HepG2 (cell line): ENCODE data around the gene FNDC3B. TPM values are rescaled to one million over a fixed set of nuclear protein-coding genes. Genes with fewer than 3 reads are reported as not detected.
A peak's percentile ranks its signal among the peaks of the same experiment; 100 is the strongest.

Source experiments
- CBFB ChIP-seq: sonication (generic); formaldehyde crosslinking; IDR thresholded peaks from 2 replicates; pipeline ENCODE4 v1.4.0; 2020; ENCODE audit warnings: missing genetic modification reagents
- EP300 ChIP-seq, 3 experiments: sonication (generic) in 1 of 3; formaldehyde crosslinking in 1 of 3; IDR thresholded peaks; 2 replicates each; pipeline versions ENCODE4 v1.5.1 to v1.6.1; 2011 to 2020; ENCODE audit warnings: low read depth in 2 of 3, low read length in 2 of 3, borderline replicate concordance in 1 of 3, improper control_type of control experiment in 1 of 3, mild to moderate bottlenecking in 1 of 3, missing genetic modification reagents in 1 of 3, moderate library complexity in 1 of 3
- ESRRA ChIP-seq: sonication (generic); formaldehyde crosslinking; IDR thresholded peaks from 2 replicates; pipeline ENCODE4 v1.5.1; 2020; ENCODE audit warnings: mild to moderate bottlenecking, low read depth, missing genetic modification reagents
- FOXA3 ChIP-seq: IDR thresholded peaks from 2 replicates; pipeline ENCODE4 v1.6.1; 2016; ENCODE audit warnings: missing genetic modification reagents, missing compliant biosample characterization
- GATAD2A ChIP-seq: IDR thresholded peaks from 2 replicates; pipeline ENCODE4 v1.6.1; 2016
- KDM6A ChIP-seq: IDR thresholded peaks from 2 replicates; pipeline ENCODE4 v1.6.1; 2016; ENCODE audit warnings: low read depth
- PAX8 ChIP-seq: sonication (generic); formaldehyde crosslinking; IDR thresholded peaks from 2 replicates; pipeline ENCODE4 v1.8.0; 2022; ENCODE audit warnings: mild to moderate bottlenecking, missing genetic modification reagents, borderline replicate concordance
- REPIN1 ChIP-seq: sonication (generic); formaldehyde crosslinking; IDR thresholded peaks from 2 replicates; pipeline ENCODE4 v1.8.0; 2022; ENCODE audit warnings: missing genetic modification reagents, low read depth, mild to moderate bottlenecking, borderline replicate concordance
- SATB2 ChIP-seq: sonication (generic); formaldehyde crosslinking; IDR thresholded peaks from 2 replicates; pipeline ENCODE4 v1.5.0; 2020; ENCODE audit warnings: missing genetic modification reagents
- ZNF12 ChIP-seq: sonication (generic); formaldehyde crosslinking; IDR thresholded peaks from 2 replicates; pipeline ENCODE4 v1.5.0; 2020; ENCODE audit warnings: missing genetic modification reagents
- ZNF180 ChIP-seq: sonication (generic); formaldehyde crosslinking; IDR thresholded peaks from 2 replicates; pipeline ENCODE4 v1.4.0; 2020; ENCODE audit warnings: low read depth, missing genetic modification reagents, borderline replicate concordance
- polyA plus RNA-seq, 8 experiments: library from polyadenylated mRNA; depleted of rRNA in 3 of 8; stranded (reverse) in 7 of 8; unstranded in 1 of 8; fragments of >200 nt; fragmentation: Illumina TruSeq in 4 of 8; extraction: Trizol in 4 of 8; gene quantifications; 2 replicates each; pipeline versions ENCODE4 v1.2.1 to v1.2.3, GENCODE V29; 2011 to 2016; ENCODE audit warnings: low read depth in 4 of 8, missing spikeins in 1 of 8, mixed read lengths in 1 of 8; ENCODE audit not compliant: insufficient read depth in 1 of 8
- total RNA-seq, 5 experiments: library from RNA; depleted of rRNA; stranded (reverse); fragments of >200 nt; fragmentation: Illumina TruSeq; extraction: Trizol; gene quantifications; 2 replicates each; pipeline ENCODE4 v1.2.3, GENCODE V29; 2016; ENCODE audit warnings: low read depth in 1 of 5
- TF ChIP-seq, protein P1 (sequence below): sonication (generic); formaldehyde crosslinking; IDR thresholded peaks from 2 replicates; pipeline ENCODE4 v1.5.0; 2020; ENCODE audit warnings: mild to moderate bottlenecking, missing genetic modification reagents, borderline replicate concordance
- TF ChIP-seq, protein P2 (sequence below): sonication (generic); formaldehyde crosslinking; IDR thresholded peaks from 2 replicates; pipeline ENCODE4 v1.8.0; 2022; ENCODE audit warnings: low read depth, missing genetic modification reagents
- TF ChIP-seq, protein P3 (sequence below): IDR thresholded peaks from 2 replicates; pipeline ENCODE4 v1.4.0; 2020; ENCODE audit warnings: mild to moderate bottlenecking, missing genetic modification reagents
- TF ChIP-seq, protein P4 (sequence below), 2 experiments: sonication (generic) in 1 of 2; formaldehyde crosslinking in 1 of 2; IDR thresholded peaks; 2 replicates each; pipeline versions ENCODE4 v1.6.1 to v1.9.0; 2014 to 2022; ENCODE audit warnings: antibody characterized with exemption in 1 of 2, borderline replicate concordance in 1 of 2, inconsistent platforms in 1 of 2, low read depth in 1 of 2, missing genetic modification reagents in 1 of 2

Gene FNDC3B
- total and polyA plus RNA-seq, 2 of the 13 experiments (the other 11 are each of a cell fraction or from before 2014, with no cell fraction given): 74.8 to 103 TPM

DNA sequence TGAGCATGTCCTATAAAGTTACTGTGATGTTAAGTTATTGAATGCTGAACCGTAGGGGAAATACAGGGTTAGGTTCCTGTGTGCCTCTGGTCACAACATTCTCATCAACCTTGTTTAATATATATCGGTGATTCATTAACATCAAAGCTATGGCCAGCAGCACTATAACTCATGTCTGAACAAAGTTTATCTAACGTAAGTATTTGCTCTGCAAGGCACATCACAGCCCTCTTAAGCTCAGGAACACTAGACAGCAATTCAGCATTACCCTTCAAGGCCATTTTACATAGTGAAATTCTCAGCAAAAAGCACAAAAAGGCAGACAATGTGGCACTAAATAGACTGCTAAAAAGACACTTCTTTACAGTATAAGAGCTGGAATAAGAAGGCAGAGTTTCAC is 48.2 kb upstream of the FNDC3B start (continued):
- TF ChIP-seq REPIN1 (CRISPR knock-in tag) (no peak), GATAD2A (peak; percentile 50; the same call in 1 of the 2 replicates), CBFB (CRISPR knock-in tag) (0 out of 2 replicates have a peak, but pooled peaks have one; percentile 35), SATB2 (CRISPR knock-in tag) (no peak), ZNF12 (0 out of 2 replicates have a peak, but pooled peaks have one; percentile 13), KDM6A (no peak), FOXA3 (peak; percentile 59; the same call in 1 of the 2 replicates), PAX8 (CRISPR knock-in tag) (no peak), ESRRA (no peak), ZNF180 (CRISPR knock-in tag) (no peak), EP300 (IDR thresholded peaks at IDR 0.05; ENCODE audit: low read depth in 2 of 2, low read length in 2 of 2) (peak in 1 of 2 experiments; percentile 82; a peak in 2 of 4 replicates), EP300 (CRISPR knock-in tag; IDR thresholded peaks at IDR 0.05; ENCODE audit: borderline replicate concordance) (peak; percentile 73; the same call in 1 of the 2 replicates)
- TF ChIP-seq, protein P1, sequence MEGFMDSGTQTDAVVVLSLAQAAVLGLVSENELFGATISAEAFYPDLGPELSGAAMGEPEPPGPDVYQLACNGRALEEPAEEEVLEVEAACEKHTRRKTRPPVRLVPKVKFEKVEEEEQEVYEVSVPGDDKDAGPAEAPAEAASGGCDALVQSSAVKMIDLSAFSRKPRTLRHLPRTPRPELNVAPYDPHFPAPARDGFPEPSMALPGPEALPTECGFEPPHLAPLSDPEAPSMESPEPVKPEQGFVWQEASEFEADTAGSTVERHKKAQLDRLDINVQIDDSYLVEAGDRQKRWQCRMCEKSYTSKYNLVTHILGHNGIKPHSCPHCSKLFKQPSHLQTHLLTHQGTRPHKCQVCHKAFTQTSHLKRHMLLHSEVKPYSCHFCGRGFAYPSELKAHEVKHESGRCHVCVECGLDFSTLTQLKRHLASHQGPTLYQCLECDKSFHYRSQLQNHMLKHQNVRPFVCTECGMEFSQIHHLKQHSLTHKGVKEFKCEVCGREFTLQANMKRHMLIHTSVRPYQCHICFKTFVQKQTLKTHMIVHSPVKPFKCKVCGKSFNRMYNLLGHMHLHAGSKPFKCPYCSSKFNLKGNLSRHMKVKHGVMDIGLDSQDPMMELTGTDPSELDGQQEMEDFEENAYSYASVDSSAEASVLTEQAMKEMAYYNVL (CRISPR knock-in tag): peak; percentile 57; the same call in 1 of the 2 replicates
- TF ChIP-seq, protein P2, sequence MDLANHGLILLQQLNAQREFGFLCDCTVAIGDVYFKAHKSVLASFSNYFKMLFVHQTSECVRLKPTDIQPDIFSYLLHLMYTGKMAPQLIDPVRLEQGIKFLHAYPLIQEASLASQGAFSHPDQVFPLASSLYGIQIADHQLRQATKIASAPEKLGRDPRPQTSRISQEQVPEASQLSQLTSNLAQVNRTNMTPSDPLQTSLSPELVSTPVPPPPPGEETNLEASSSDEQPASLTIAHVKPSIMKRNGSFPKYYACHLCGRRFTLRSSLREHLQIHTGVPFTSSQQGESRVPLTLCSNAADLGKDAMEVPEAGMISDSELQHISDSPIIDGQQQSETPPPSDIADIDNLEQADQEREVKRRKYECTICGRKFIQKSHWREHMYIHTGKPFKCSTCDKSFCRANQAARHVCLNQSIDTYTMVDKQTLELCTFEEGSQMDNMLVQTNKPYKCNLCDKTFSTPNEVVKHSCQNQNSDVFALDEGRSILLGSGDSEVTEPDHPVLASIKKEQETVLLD (CRISPR knock-in tag): no peak
- TF ChIP-seq, protein P3, sequence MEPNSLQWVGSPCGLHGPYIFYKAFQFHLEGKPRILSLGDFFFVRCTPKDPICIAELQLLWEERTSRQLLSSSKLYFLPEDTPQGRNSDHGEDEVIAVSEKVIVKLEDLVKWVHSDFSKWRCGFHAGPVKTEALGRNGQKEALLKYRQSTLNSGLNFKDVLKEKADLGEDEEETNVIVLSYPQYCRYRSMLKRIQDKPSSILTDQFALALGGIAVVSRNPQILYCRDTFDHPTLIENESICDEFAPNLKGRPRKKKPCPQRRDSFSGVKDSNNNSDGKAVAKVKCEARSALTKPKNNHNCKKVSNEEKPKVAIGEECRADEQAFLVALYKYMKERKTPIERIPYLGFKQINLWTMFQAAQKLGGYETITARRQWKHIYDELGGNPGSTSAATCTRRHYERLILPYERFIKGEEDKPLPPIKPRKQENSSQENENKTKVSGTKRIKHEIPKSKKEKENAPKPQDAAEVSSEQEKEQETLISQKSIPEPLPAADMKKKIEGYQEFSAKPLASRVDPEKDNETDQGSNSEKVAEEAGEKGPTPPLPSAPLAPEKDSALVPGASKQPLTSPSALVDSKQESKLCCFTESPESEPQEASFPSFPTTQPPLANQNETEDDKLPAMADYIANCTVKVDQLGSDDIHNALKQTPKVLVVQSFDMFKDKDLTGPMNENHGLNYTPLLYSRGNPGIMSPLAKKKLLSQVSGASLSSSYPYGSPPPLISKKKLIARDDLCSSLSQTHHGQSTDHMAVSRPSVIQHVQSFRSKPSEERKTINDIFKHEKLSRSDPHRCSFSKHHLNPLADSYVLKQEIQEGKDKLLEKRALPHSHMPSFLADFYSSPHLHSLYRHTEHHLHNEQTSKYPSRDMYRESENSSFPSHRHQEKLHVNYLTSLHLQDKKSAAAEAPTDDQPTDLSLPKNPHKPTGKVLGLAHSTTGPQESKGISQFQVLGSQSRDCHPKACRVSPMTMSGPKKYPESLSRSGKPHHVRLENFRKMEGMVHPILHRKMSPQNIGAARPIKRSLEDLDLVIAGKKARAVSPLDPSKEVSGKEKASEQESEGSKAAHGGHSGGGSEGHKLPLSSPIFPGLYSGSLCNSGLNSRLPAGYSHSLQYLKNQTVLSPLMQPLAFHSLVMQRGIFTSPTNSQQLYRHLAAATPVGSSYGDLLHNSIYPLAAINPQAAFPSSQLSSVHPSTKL: peak; percentile 88
- TF ChIP-seq, protein P4, sequence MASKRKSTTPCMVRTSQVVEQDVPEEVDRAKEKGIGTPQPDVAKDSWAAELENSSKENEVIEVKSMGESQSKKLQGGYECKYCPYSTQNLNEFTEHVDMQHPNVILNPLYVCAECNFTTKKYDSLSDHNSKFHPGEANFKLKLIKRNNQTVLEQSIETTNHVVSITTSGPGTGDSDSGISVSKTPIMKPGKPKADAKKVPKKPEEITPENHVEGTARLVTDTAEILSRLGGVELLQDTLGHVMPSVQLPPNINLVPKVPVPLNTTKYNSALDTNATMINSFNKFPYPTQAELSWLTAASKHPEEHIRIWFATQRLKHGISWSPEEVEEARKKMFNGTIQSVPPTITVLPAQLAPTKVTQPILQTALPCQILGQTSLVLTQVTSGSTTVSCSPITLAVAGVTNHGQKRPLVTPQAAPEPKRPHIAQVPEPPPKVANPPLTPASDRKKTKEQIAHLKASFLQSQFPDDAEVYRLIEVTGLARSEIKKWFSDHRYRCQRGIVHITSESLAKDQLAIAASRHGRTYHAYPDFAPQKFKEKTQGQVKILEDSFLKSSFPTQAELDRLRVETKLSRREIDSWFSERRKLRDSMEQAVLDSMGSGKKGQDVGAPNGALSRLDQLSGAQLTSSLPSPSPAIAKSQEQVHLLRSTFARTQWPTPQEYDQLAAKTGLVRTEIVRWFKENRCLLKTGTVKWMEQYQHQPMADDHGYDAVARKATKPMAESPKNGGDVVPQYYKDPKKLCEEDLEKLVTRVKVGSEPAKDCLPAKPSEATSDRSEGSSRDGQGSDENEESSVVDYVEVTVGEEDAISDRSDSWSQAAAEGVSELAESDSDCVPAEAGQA (IDR thresholded peaks at IDR 0.05; ENCODE audit: low read depth): no peak
- TF ChIP-seq, protein P4 (CRISPR knock-in tag; IDR thresholded peaks at IDR 0.05; ENCODE audit: borderline replicate concordance): no peak
